OCI-LY1 (cell line): ENCODE results near the gene OPRD1.

Experiments
- EZH2 ChIP-seq: fragments of 200-600 bp; sonication (generic), shearing (Covaris generic); IDR thresholded peaks from 2 replicates; pipeline ENCODE4 v1.8.0; 2017; ENCODE audit warnings: borderline replicate concordance, mixed run types, mild to moderate bottlenecking, antibody characterized with exemption, low read length, moderate library complexity, mixed read lengths
- TF ChIP-seq, protein P1 (sequence below): fragments of 200-600 bp; sonication (generic), shearing (Covaris generic); IDR thresholded peaks from 2 replicates; pipeline ENCODE4 v1.5.1; 2017; ENCODE audit warnings: mild to moderate bottlenecking, antibody characterized with exemption, low read length, moderate library complexity, mixed read lengths

DNA sequence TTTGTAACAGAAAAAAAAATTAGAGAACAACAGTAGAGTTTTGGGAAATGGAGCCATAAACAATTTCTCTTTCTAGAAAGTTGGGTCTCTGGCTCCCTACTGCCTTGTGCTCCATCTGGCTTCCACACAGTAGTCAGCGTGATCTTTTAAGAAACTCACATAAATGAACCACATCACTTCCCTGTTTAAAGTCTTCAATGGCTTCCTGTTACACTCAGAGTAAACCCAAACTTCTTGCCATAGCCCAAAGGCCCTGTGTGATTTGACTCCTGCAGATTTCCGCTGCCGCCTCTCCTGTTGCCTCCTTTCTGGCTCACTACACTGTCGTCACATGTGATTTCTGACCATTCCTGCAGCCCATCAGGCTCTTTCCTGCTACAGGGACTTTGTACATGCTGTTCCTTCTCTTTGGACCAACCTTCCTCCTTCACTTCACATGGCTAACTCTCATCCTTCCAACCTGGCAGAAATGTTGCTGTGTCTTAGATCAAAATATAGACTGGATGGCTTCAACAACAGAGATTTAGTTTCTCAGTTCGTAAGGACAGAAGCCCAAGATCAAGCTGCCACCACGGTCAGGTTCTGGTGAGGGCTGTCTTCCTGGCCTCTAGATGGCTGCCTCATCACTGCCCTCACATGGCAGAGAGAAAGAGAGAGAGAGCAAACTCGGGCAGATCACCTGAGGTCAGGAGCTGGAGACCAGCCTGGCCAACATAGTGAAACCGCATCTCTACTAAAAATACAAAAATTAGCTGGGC lies 34.0 kb downstream of the OPRD1 start:
- TF ChIP-seq, protein P1, sequence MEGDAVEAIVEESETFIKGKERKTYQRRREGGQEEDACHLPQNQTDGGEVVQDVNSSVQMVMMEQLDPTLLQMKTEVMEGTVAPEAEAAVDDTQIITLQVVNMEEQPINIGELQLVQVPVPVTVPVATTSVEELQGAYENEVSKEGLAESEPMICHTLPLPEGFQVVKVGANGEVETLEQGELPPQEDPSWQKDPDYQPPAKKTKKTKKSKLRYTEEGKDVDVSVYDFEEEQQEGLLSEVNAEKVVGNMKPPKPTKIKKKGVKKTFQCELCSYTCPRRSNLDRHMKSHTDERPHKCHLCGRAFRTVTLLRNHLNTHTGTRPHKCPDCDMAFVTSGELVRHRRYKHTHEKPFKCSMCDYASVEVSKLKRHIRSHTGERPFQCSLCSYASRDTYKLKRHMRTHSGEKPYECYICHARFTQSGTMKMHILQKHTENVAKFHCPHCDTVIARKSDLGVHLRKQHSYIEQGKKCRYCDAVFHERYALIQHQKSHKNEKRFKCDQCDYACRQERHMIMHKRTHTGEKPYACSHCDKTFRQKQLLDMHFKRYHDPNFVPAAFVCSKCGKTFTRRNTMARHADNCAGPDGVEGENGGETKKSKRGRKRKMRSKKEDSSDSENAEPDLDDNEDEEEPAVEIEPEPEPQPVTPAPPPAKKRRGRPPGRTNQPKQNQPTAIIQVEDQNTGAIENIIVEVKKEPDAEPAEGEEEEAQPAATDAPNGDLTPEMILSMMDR, result peak; percentile 43
- TF ChIP-seq EZH2, result no peak
